Effector memory CD4-positive, alpha-beta T cell (primary cell): ENCODE measurements around the gene RPS16.
A peak's percentile ranks its signal among the peaks of the same experiment; 100 is the strongest.

ENCODE experiments used
- DNase-seq, 3 donors: peaks; one replicate each; pipeline ENCODE4 v3.0.0-alpha.2; 2020
- H3K27ac ChIP-seq: 2 replicates; pipeline ENCODE4 v1.7.0; 2013; ENCODE audit warnings: mild to moderate bottlenecking, low read length, moderate library complexity; ENCODE audit not compliant: insufficient read depth, poor library complexity, severe bottlenecking
- H3K27me3 ChIP-seq: replicated peaks from 2 replicates; pipeline ENCODE4 v1.7.0; 2013; ENCODE audit warnings: mild to moderate bottlenecking, low read length; ENCODE audit not compliant: insufficient read depth, control insufficient read depth, poor library complexity, severe bottlenecking
- H3K36me3 ChIP-seq: 2 replicates; pipeline ENCODE4 v1.7.0; 2013; ENCODE audit warnings: mild to moderate bottlenecking, low read length, moderate library complexity; ENCODE audit not compliant: control insufficient read depth, insufficient read depth
- H3K4me1 ChIP-seq: 2 replicates; pipeline ENCODE4 v1.7.0; 2013; ENCODE audit warnings: low read length, mild to moderate bottlenecking; ENCODE audit not compliant: control insufficient read depth, insufficient read depth, poor library complexity, severe bottlenecking
- H3K4me3 ChIP-seq: 2 replicates; pipeline ENCODE4 v1.7.0; 2013; ENCODE audit warnings: low read length, low read depth, mild to moderate bottlenecking; ENCODE audit not compliant: insufficient read depth, poor library complexity, severe bottlenecking
- H3K9me3 ChIP-seq: 2 replicates; pipeline ENCODE4 v1.7.0; 2013; ENCODE audit warnings: mild to moderate bottlenecking, low read length, moderate library complexity; ENCODE audit not compliant: control insufficient read depth

The RPS16 gene

GRCh38 chr19:39388657-39389056 is 47.1 kb downstream of the RPS16 start:
- Histone ChIP-seq H3K4me3 (no peak overlapping the region), H3K36me3 (peaks cover 58% of the 10 kb centered on the region), H3K9me3 (no peaks in the 10 kb centered on the region), H3K27ac (peak overlapping the region; percentile 98), H3K27me3 (no peaks in the 10 kb centered on the region), H3K4me1 (peaks cover 12% of the 10 kb centered on the region)
- DNase-seq = no peak

DNA sequence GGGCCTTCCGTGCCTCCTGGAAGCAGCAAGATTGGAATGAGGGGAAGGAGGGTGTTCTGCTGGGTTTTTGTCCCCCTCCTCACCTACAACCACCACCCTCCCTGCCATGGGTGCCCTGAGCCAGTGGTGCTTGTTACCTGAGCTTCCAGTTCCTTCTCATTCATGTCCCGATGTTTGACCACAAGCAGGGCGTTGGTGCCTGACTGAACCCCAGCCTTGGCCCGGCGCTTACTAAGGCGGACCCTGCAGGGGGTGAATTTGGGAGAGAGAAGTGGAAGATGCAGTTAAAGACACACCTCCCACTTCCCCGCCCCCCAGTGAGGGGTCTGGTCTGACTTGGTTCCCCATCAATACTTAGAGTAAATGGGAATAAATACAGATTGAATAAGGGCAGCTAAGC is 49.2 kb downstream of the RPS16 start:
- Histone ChIP-seq H3K9me3 (no peaks in the 10 kb centered on the region), H3K27ac (no peak overlapping the region), H3K4me1 (peaks cover 7% of the 10 kb centered on the region), H3K27me3 (no peaks in the 10 kb centered on the region), H3K36me3 (peaks cover 66% of the 10 kb centered on the region), H3K4me3 (no peak overlapping the region)
- no peak for DNase-seq

GRCh38 chr19:39385629-39386411 is 49.9 kb downstream of the RPS16 start:
- peaks cover 7% of the 10 kb centered on the region for H3K4me1 ChIP-seq
- H3K4me3 ChIP-seq = no peak overlapping the region
- peaks cover 74% of the 10 kb centered on the region for H3K36me3 ChIP-seq
- H3K27ac ChIP-seq = no peak overlapping the region
- H3K9me3 ChIP-seq = no peaks in the 10 kb centered on the region
- DNase-seq = no peak
- H3K27me3 ChIP-seq = no peaks in the 10 kb centered on the region

DNA sequence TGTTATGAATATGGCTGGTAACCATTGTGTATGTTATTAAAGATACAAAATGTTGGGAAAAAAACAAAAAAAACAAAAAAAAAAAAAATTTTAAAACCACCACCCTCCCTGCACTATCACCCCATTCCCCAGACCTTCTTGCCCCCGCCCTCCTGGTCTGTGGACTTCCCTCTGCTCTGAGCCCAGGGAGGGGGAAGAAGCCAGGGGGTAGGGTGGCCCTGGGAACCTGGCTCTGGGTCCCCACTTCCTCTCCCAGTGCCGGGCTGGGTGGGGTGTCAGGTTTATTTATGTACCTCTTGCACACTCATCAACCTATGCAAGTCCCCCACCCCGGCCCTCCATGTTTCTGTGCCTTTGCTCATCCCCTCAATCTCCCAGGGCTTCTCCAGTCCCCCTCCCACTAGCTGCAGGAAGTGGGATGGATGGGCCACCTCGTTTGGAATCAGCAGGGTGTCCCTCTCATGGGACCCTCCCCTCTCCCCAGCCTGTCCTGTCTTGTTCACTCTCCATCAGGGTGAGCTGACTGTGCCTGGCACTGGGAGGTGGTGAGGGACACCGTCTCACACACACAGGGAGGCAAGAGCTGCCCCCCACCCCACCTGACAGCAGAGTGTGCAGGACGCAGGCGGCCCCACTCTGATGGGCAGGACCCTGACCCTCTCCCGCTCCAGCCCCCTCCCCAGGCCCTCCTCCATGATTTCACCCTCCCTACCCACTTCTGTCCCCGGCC is 50.7 kb downstream of the RPS16 start:
- no peak overlapping the region for H3K4me3 ChIP-seq
- no peak for DNase-seq
- peaks cover 82% of the 10 kb centered on the region for H3K36me3 ChIP-seq
- peaks cover 3% of the 10 kb centered on the region for H3K4me1 ChIP-seq
- H3K27ac ChIP-seq = no peak overlapping the region
- no peaks in the 10 kb centered on the region for H3K27me3 ChIP-seq
- no peaks in the 10 kb centered on the region for H3K9me3 ChIP-seq
